Type B pancreatic cell (in vitro differentiated cells): Measurements from ENCODE around the gene LPIN1. TPM values are rescaled to one million over a fixed set of nuclear protein-coding genes. Genes with fewer than 3 reads are reported as not detected.

ENCODE experiments used
- DNase-seq: peaks from one replicate; pipeline ENCODE4 v3.0.0; 2021; ENCODE audit warnings: mixed read lengths; ENCODE audit not compliant: unreplicated experiment; ENCODE audit errors: extremely low spot score
- H3K27ac Mint-ChIP-seq: 2 replicates; pipeline ENCODE4 v1.8.0; 2021; ENCODE audit warnings: mild to moderate bottlenecking, mixed read lengths
- H3K27me3 Mint-ChIP-seq: 2 replicates; pipeline ENCODE4 v1.8.0; 2021; ENCODE audit warnings: mixed read lengths
- H3K36me3 Mint-ChIP-seq: 2 replicates; pipeline ENCODE4 v1.8.0; 2021; ENCODE audit warnings: mixed read lengths
- H3K4me1 Mint-ChIP-seq: one replicate; pipeline ENCODE4 v1.8.0; 2021; ENCODE audit warnings: mixed read lengths; ENCODE audit not compliant: unreplicated experiment
- H3K4me3 Mint-ChIP-seq: 2 replicates; pipeline ENCODE4 v1.8.0; 2021; ENCODE audit warnings: mild to moderate bottlenecking, mixed read lengths
- H3K9me3 Mint-ChIP-seq: 2 replicates; pipeline ENCODE4 v1.8.0; 2021; ENCODE audit warnings: mixed read lengths
- CTCF ChIP-seq: fragments of 200-600 bp; sonication (generic); conservative IDR thresholded peaks from 2 replicates; pipeline ENCODE4 v1.5.0; 2021; ENCODE audit warnings: antibody characterized with exemption, mild to moderate bottlenecking
- total RNA-seq: library from RNA; stranded (reverse); gene quantifications from 2 replicates; pipeline ENCODE4 v1.2.1, GENCODE V29; 2021; ENCODE audit warnings: low replicate concordance

LPIN1 gene
- total RNA-seq, 1 donor from 2014 or later: 26.8 TPM

- H3K27ac Mint-ChIP-seq: no peak overlapping the region
- no peak overlapping the region for H3K4me3 Mint-ChIP-seq
- peaks cover 26% of the 10 kb centered on the region for H3K27me3 Mint-ChIP-seq
- DNase-seq: no peak
- no peak for TF ChIP-seq CTCF
- H3K9me3 Mint-ChIP-seq: no peaks in the 10 kb centered on the region
- H3K36me3 Mint-ChIP-seq: no peaks in the 10 kb centered on the region
- peaks cover 12% of the 10 kb centered on the region for H3K4me1 Mint-ChIP-seq
Measured at GRCh38 chr2:11711751-11712150, 34.7 kb upstream of the LPIN1 start.

- Mint-ChIP-seq H3K36me3 (no peaks in the 10 kb centered on the region), H3K27me3 (peaks cover 29% of the 10 kb centered on the region), H3K27ac (no peak overlapping the region), H3K4me3 (no peak overlapping the region), H3K4me1 (peaks cover 12% of the 10 kb centered on the region), H3K9me3 (no peaks in the 10 kb centered on the region)
- no peak for DNase-seq
- no peak for TF ChIP-seq CTCF
Measured at GRCh38 chr2:11712866-11713265, 33.6 kb upstream of the LPIN1 start.

- Mint-ChIP-seq H3K4me3 (no peak overlapping the region), H3K9me3 (no peaks in the 10 kb centered on the region), H3K36me3 (no peaks in the 10 kb centered on the region), H3K27ac (no peak overlapping the region), H3K27me3 (peaks cover 35% of the 10 kb centered on the region), H3K4me1 (peaks cover 12% of the 10 kb centered on the region)
- TF ChIP-seq CTCF: no peak
- no peak for DNase-seq
Measured at GRCh38 chr2:11713815-11714214, 32.6 kb upstream of the LPIN1 start.

- no peak for TF ChIP-seq CTCF
- peaks cover 17% of the 10 kb centered on the region for H3K4me1 Mint-ChIP-seq
- H3K27ac Mint-ChIP-seq: no peak overlapping the region
- H3K27me3 Mint-ChIP-seq: peaks cover 44% of the 10 kb centered on the region
- H3K9me3 Mint-ChIP-seq: no peaks in the 10 kb centered on the region
- no peak overlapping the region for H3K4me3 Mint-ChIP-seq
- DNase-seq: no peak
- H3K36me3 Mint-ChIP-seq: no peaks in the 10 kb centered on the region
Measured at GRCh38 chr2:11715987-11716652, 30.3 kb upstream of the LPIN1 start.

GRCh38 chr2:11716689-11717321, 29.6 kb upstream of the LPIN1 start:
- Mint-ChIP-seq H3K36me3 (no peaks in the 10 kb centered on the region), H3K27me3 (peaks cover 41% of the 10 kb centered on the region), H3K9me3 (no peaks in the 10 kb centered on the region), H3K27ac (no peak overlapping the region), H3K4me1 (peaks cover 17% of the 10 kb centered on the region), H3K4me3 (no peak overlapping the region)
- no peak for TF ChIP-seq CTCF
- DNase-seq: no peak
